Tibial nerve (tissue), 4 donors: ENCODE measurements around the gene SYPL1. TPM values are rescaled to one million over a fixed set of nuclear protein-coding genes. Genes with fewer than 3 reads are reported as not detected.
A peak's percentile ranks its signal among the peaks of the same experiment; 100 is the strongest.

Experiments
- DNase-seq, 2 donors: peaks; one replicate each; pipeline ENCODE4 v3.0.0-alpha.2; 2019; ENCODE audit warnings: low spot score in 2 of 2
- H3K27ac ChIP-seq, 4 donors: fragments of 200-600 bp; sonication (generic) in 3 of 4; one replicate each; pipeline ENCODE4 v1.5.1; 2017 to 2019; ENCODE audit warnings: mild to moderate bottlenecking in 1 of 4
- H3K27me3 ChIP-seq, 2 donors: fragments of 200-600 bp; sonication (generic) in 1 of 2; one replicate each; pipeline versions ENCODE4 v1.5.1 to v1.6.0; 2017 to 2019
- H3K36me3 ChIP-seq, 3 donors: fragments of 200-600 bp; sonication (generic); one replicate each; pipeline ENCODE4 v1.5.1; 2018 to 2019
- H3K4me1 ChIP-seq, 4 donors: fragments of 200-600 bp; sonication (generic) in 3 of 4; one replicate each; pipeline ENCODE4 v1.5.1; 2017 to 2019
- H3K4me3 ChIP-seq, 4 donors: fragments of 200-600 bp; sonication (generic) in 3 of 4; one replicate each; pipeline ENCODE4 v1.5.1; 2017 to 2019; ENCODE audit warnings: mild to moderate bottlenecking in 1 of 4, moderate library complexity in 1 of 4
- H3K9me3 ChIP-seq, 4 donors: fragments of 200-600 bp; sonication (generic) in 3 of 4; one replicate each; pipeline ENCODE4 v1.5.1; 2017 to 2019
- EP300 ChIP-seq, 2 donors: sonication (generic); formaldehyde crosslinking; IDR thresholded peaks; one replicate each; pipeline ENCODE4 v1.6.1; 2017; ENCODE audit warnings: antibody characterized with exemption in 2 of 2, mild to moderate bottlenecking in 1 of 2
- POLR2A ChIP-seq, 2 donors: fragments of 450-650 bp; IDR thresholded peaks; one replicate each; pipeline ENCODE4 v1.6.1; 2017; ENCODE audit warnings: antibody characterized with exemption in 2 of 2, mild to moderate bottlenecking in 2 of 2, moderate library complexity in 2 of 2
- WGBS, 2 donors: methylation state at CpG; one replicate each; pipeline ENCODE4 v1.1.5; 2018; 5-methylcytosine and 5-hydroxymethylcytosine counted together
- total RNA-seq, 4 donors: library from RNA; depleted of rRNA; stranded (reverse); fragments of >200 nt; gene quantifications; one replicate each; pipeline ENCODE4 v1.1.0, GENCODE V29; 2016
- TF ChIP-seq, protein P1 (sequence below), 5 experiments: fragments of 200-600 bp in 3 of 5; fragments of 450-650 bp in 2 of 5; sonication (generic) in 3 of 5; IDR thresholded peaks; one replicate each; pipeline ENCODE4 v1.5.1; 2016 to 2019; ENCODE audit warnings: antibody characterized with exemption in 5 of 5, mild to moderate bottlenecking in 3 of 5, moderate library complexity in 2 of 5

SYPL1 gene
- total RNA-seq, 4 donors from 2014 or later: 69.6 to 79.5 (median 71.5) TPM

DNA sequence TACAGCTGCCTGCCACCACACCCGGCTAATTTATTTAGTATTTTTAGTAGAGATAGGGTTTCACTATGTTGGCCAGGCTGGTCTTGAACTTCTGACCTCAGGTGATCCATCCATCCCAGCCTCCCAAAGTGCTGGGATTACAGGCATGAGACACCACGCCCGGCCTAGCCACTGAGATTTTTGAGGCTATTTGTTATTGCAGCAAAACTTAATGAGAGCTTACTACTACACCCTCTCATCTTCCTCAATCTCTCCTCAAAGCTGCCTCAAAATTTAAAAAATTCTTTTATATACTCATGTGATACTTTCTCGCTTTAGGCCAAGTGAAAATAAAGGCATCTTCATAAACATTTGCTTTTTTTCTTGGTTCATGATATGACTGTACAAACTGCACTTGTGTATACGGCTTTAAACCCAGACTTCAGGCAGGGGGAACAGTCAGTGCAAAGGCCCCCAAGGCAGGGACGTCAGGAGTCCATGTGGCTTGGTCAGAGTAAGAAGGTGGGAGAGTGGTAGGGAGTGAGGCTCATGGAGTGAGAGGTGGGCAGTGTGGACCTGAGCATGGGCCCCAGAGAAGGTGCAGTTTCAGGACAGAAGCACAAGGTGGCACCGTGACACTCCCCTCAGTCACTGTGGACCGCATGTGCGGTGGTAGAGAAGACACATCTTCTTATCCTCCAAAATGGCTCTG is 55.5 kb downstream of the SYPL1 start:
- TF ChIP-seq, protein P1, sequence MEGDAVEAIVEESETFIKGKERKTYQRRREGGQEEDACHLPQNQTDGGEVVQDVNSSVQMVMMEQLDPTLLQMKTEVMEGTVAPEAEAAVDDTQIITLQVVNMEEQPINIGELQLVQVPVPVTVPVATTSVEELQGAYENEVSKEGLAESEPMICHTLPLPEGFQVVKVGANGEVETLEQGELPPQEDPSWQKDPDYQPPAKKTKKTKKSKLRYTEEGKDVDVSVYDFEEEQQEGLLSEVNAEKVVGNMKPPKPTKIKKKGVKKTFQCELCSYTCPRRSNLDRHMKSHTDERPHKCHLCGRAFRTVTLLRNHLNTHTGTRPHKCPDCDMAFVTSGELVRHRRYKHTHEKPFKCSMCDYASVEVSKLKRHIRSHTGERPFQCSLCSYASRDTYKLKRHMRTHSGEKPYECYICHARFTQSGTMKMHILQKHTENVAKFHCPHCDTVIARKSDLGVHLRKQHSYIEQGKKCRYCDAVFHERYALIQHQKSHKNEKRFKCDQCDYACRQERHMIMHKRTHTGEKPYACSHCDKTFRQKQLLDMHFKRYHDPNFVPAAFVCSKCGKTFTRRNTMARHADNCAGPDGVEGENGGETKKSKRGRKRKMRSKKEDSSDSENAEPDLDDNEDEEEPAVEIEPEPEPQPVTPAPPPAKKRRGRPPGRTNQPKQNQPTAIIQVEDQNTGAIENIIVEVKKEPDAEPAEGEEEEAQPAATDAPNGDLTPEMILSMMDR (IDR thresholded peaks at IDR 0.05): peak; percentile 81 to 92 (median 88)
- peak in 1 of 2 donors; percentile 16 for TF ChIP-seq EP300 (IDR thresholded peaks at IDR 0.05)
- no peak for TF ChIP-seq POLR2A (IDR thresholded peaks at IDR 0.05)
- peak in 1 of 2 donors; percentile 64 for DNase-seq

DNA sequence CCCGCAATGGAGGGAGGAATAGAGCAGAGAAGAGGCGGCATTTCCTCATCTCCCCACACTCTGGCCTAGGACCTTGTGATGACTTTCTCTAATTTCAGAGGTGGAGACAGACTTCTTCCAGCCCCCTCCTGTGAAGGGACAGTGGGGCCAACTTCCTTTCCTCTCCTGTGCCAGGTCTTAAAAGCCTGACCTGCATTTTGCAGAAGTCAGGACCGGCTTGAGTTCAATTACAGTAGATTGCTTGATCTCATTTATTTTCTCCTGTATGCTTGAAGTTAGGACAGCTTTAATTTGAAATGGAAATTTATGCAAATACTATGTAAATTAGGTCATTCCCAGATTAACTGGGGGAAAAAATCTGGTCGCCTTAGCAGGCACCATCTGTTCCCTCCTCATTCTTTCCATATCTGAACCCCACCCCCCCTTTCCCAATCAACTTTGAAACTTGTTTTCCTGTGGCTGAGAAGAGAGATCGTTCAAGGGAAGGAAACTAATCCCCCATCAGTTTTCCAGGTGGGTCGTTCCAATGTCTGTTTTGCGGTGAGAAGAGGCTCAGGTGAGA is 57.1 kb downstream of the SYPL1 start:
- Histone ChIP-seq H3K4me3 (no peak overlapping the region), H3K27me3 (no peaks in the 10 kb centered on the region), H3K4me1 (peaks cover 0 to 33% (median 21%) of the 10 kb centered on the region in 4 donors), H3K27ac (no peak overlapping the region), H3K36me3 (no peaks in the 10 kb centered on the region), H3K9me3 (no peaks in the 10 kb centered on the region)
- DNase-seq: no peak
- 84 to 87% methylated on average over 7 of the region's 7 CpGs for WGBS, 2 donors
- TF ChIP-seq EP300 (IDR thresholded peaks at IDR 0.05) (no peak), POLR2A (IDR thresholded peaks at IDR 0.05) (no peak)
- TF ChIP-seq, protein P1 (IDR thresholded peaks at IDR 0.05): no peak

More for the DNA sequence above, 55.5 kb downstream of the SYPL1 start:
- Histone ChIP-seq H3K36me3 (no peaks in the 10 kb centered on the region), H3K4me1 (peaks cover 0 to 25% (median 18%) of the 10 kb centered on the region in 4 donors), H3K9me3 (no peaks in the 10 kb centered on the region), H3K27ac (no peak overlapping the region), H3K27me3 (no peaks in the 10 kb centered on the region), H3K4me3 (no peak overlapping the region)
- 52 to 54% methylated on average over 9 of the region's 9 CpGs for WGBS, 2 donors

DNA sequence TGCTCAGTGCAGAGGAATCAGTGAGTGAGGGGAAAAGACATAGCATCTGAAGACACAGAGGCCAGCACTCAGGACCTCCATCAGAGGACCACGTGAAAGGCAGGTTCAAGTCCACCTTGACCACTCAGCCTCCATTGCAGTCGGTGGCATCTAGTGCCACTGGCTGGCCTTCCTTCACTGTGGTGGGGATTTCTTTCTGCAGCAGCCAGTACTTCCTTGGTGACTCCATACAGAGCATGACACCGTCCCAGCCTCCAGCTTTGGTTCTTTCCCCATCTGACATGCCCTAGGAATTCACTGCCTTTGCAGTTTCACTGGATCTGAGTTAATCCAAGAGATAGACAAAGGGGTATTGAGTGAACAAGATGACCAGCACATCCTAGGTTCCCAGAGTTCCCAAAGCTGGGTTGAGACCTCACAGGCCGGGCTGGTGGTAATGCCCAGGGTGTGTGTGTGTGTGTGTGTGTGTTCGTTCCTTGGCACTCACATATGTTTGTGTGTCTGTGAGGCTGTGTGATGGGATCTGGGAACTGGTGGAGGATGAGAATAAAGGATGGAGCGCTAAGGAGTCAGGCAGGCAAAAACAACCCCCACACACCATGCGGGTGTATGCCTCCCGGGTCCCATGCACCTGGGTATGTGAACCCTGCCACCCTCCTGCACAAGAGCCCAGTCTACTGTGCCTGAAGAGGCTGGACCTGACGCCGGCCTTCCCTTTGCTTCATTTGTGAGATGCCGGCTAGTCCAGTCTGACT is 57.8 kb downstream of the SYPL1 start:
- WGBS, 2 donors: 82 to 90% methylated on average over 11 of the region's 11 CpGs
- TF ChIP-seq EP300 (IDR thresholded peaks at IDR 0.05): no peak
- TF ChIP-seq, protein P1 (IDR thresholded peaks at IDR 0.05): no peak
- TF ChIP-seq POLR2A (IDR thresholded peaks at IDR 0.05): no peak
- Histone ChIP-seq H3K4me3 (no peak overlapping the region), H3K4me1 (peaks cover 0 to 38% (median 21%) of the 10 kb centered on the region in 4 donors), H3K9me3 (no peaks in the 10 kb centered on the region), H3K27ac (no peak overlapping the region), H3K36me3 (no peaks in the 10 kb centered on the region), H3K27me3 (no peaks in the 10 kb centered on the region)
- no peak for DNase-seq

DNA sequence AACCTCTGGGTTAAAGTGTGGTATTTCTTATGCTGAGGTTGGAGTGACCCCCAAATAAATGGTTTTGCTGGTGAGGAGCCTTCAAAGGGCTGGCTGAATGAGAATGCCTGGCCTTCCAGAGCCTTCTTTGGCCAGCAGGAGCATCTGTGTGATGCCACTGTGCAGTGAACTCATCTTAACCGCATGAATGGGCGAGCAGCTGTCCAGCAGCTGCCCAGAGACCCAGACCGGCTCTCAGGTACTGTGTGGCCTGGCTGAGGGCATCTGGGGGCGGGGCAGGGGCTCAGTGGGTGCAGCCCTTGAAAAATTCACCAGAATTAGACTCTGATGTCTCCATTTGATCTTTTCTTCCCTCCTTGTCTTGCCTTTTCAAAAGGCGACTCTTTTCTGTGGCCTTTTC is 59.0 kb downstream of the SYPL1 start:
- no peaks in the 10 kb centered on the region for H3K9me3 ChIP-seq
- peaks cover 0 to 28% (median 10%) of the 10 kb centered on the region in 4 donors for H3K4me1 ChIP-seq
- no peaks in the 10 kb centered on the region for H3K36me3 ChIP-seq
- no peak overlapping the region for H3K27ac ChIP-seq
- H3K27me3 ChIP-seq: no peaks in the 10 kb centered on the region
- H3K4me3 ChIP-seq: no peak overlapping the region
- DNase-seq: no peak
- TF ChIP-seq EP300 (IDR thresholded peaks at IDR 0.05): no peak
- TF ChIP-seq, protein P1 (IDR thresholded peaks at IDR 0.05): no peak
- TF ChIP-seq POLR2A (IDR thresholded peaks at IDR 0.05): no peak
- 75 to 82% methylated on average over 5 of the region's 5 CpGs for WGBS, 2 donors

DNA sequence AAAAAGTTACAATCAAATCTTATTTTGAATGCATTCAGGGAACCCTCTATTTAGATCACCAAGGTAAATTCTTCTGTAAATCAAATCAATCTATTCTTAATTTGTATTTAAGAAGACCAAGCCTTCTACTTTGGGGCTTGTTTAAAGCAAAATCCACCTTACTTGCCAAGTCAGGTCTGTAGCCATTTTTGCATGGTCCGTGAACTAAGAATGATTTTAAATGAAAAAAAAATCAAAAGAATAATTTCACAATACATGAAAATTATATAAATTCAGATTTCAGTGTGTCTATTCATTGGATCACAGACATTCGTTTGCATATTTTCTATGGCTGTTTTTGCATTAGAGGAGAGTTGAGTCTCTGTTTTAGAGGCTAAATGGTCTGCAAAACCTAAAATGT is 59.4 kb downstream of the SYPL1 start:
- Histone ChIP-seq H3K27me3 (no peaks in the 10 kb centered on the region), H3K9me3 (no peaks in the 10 kb centered on the region), H3K27ac (no peak overlapping the region), H3K36me3 (no peaks in the 10 kb centered on the region), H3K4me1 (peaks cover 0 to 24% (median 6%) of the 10 kb centered on the region in 4 donors), H3K4me3 (no peak overlapping the region)
- 79 to 87% methylated on average over 2 of the region's 2 CpGs for WGBS, 2 donors
- TF ChIP-seq, protein P1 (IDR thresholded peaks at IDR 0.05): no peak
- TF ChIP-seq POLR2A (IDR thresholded peaks at IDR 0.05) (no peak), EP300 (IDR thresholded peaks at IDR 0.05) (no peak)
- DNase-seq: no peak
